ENCODE data around the gene USP48. TPM values are rescaled to one million over a fixed set of nuclear protein-coding genes. Genes with fewer than 3 reads are reported as not detected.

Gene USP48
- total RNA-seq, 2 experiments from 2014 or later = 83.9 to 96.8 TPM

- Mint-ChIP-seq H3K27me3 (peaks cover 26% of the 10 kb centered on the region), H3K9me3 (ENCODE audit: low read depth) (no peaks in the 10 kb centered on the region), H3K4me3 (peak overlapping the region; percentile 44), H3K36me3 (no peaks in the 10 kb centered on the region), H3K4me1 (peaks cover 7% of the 10 kb centered on the region), H3K27ac (no peak overlapping the region)
- peak; percentile 85 for DNase-seq
- ATAC-seq = peak; percentile 97
- CTCF ChIA-PET = interaction anchor here (0.6 to 1.7 kb wide), 9 partner anchors 10 to 365 kb away, joined by 3 to 7 read pairs (median 3); partner anchors contain the start of gene ALPL
These were observed 123.6 kb downstream of the USP48 start for GRCh38 chr1:21659099-21659923.

GRCh38 chr1:21657456-21658190 is 125.3 kb downstream of the USP48 start:
- Mint-ChIP-seq H3K4me3 (no peak overlapping the region), H3K27me3 (peaks cover 29% of the 10 kb centered on the region), H3K9me3 (ENCODE audit: low read depth) (no peaks in the 10 kb centered on the region), H3K4me1 (peaks cover 6% of the 10 kb centered on the region), H3K36me3 (no peaks in the 10 kb centered on the region), H3K27ac (no peak overlapping the region)
- DNase-seq (no peak), ATAC-seq (no peak)
- CTCF ChIA-PET = interaction anchor here (1.7 kb wide), 1 partner anchor 10 kb away, joined by 7 read pairs; no protein-coding TSS in a partner anchor

DNA sequence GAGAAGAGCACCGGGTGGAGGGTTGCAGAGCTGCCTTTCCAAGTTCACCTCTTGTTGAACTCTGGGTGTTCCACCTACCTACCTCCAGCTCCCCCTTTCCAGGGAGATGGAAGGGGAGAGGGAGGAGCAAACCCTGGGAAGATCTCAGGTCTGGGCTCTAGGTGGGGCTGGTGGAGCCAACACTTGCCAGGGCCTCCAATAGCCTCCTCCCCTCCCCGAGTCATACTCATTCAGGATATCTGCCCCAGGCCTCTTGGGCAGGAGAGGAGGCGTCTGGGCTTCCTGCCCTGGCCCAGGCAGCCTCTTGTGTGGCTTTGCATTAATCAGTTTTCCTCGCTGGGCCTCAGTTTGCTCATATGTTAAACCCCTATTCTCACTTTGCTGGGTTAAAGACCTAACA is 127.2 kb downstream of the USP48 start:
- peaks cover 35% of the 10 kb centered on the region for H3K27me3 Mint-ChIP-seq
- no peak for ATAC-seq
- H3K36me3 Mint-ChIP-seq = no peaks in the 10 kb centered on the region
- H3K4me1 Mint-ChIP-seq = peaks cover 15% of the 10 kb centered on the region
- CTCF ChIA-PET = no interaction called here
- no peak overlapping the region for H3K27ac Mint-ChIP-seq
- no peaks in the 10 kb centered on the region for H3K9me3 Mint-ChIP-seq (ENCODE audit: low read depth)
- no peak overlapping the region for H3K4me3 Mint-ChIP-seq
- no peak for DNase-seq

DNA sequence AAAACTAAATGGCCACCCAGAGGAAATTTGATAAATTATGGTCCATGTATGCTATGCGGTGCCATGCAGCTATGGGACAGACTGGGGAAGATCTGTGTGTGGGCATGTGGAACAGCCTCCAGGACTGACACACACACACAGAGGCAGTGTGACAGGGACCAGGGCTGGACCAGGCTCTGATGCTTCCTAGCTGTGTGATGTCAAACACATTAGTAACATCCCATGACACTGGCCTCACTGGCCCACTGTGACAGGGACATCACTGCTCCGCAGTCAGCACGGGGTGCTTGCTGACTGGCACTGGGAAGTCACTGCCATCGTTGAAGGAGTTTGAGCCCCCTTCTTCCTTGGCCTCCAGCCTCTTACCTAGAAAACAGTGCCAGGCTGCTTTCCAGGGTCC is 127.7 kb downstream of the USP48 start:
- Mint-ChIP-seq H3K4me3 (no peak overlapping the region), H3K4me1 (peaks cover 15% of the 10 kb centered on the region), H3K9me3 (ENCODE audit: low read depth) (no peaks in the 10 kb centered on the region), H3K27ac (no peak overlapping the region), H3K36me3 (no peaks in the 10 kb centered on the region), H3K27me3 (peaks cover 32% of the 10 kb centered on the region)
- DNase-seq = no peak
- CTCF ChIA-PET = no interaction called here
- no peak for ATAC-seq

DNA sequence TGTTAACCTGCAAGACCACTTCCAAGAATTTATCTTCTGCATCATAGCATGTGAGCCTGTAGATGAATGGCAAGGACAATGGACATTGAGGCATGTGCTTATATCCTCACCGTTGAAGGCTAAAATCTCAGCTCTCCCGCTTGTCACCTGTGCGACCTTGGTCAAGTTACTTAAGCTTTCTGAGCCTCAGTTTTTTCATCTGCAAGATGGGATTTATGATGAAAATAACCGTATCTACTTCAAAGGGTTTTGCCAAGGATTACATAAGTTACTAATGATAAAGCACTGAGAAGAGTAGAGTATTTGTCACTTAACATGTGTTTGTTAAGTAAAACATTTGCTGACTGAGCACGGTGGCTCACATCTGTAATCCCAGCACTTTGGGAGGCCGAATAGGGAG is 128.7 kb downstream of the USP48 start:
- no peak for DNase-seq
- no peaks in the 10 kb centered on the region for H3K36me3 Mint-ChIP-seq
- H3K9me3 Mint-ChIP-seq (ENCODE audit: low read depth) = no peaks in the 10 kb centered on the region
- no peak overlapping the region for H3K27ac Mint-ChIP-seq
- H3K27me3 Mint-ChIP-seq = peaks cover 27% of the 10 kb centered on the region
- CTCF ChIA-PET = no interaction called here
- no peak overlapping the region for H3K4me3 Mint-ChIP-seq
- ATAC-seq = no peak
- H3K4me1 Mint-ChIP-seq = peaks cover 9% of the 10 kb centered on the region

DNA sequence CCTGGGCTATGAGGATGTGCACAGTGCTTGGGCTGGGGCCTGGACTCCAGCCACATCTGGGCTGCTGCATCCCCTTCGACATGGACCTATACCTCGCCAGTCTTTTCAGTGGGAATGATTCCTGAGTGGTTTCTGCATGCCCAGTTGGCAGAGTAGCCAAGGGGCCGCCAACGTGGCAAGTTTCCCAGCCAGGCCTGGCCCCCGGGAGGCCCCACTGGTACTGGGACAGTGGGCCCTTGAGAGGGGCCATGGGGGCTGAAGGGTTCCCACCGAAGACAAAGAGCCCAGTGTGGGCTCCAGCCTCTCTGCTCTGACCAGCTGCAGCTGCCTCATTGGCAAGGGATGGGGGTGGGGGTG is 129.2 kb downstream of the USP48 start:
- CTCF ChIA-PET = no interaction called here
- Mint-ChIP-seq H3K27me3 (peaks cover 29% of the 10 kb centered on the region), H3K36me3 (no peaks in the 10 kb centered on the region), H3K9me3 (ENCODE audit: low read depth) (no peaks in the 10 kb centered on the region), H3K4me3 (no peak overlapping the region), H3K4me1 (peaks cover 9% of the 10 kb centered on the region), H3K27ac (no peak overlapping the region)
- DNase-seq = no peak
- no peak for ATAC-seq

- no peak overlapping the region for H3K27ac Mint-ChIP-seq
- CTCF ChIA-PET = no interaction called here
These were observed 129.8 kb downstream of the USP48 start for GRCh38 chr1:21652937-21653743.

DNA sequence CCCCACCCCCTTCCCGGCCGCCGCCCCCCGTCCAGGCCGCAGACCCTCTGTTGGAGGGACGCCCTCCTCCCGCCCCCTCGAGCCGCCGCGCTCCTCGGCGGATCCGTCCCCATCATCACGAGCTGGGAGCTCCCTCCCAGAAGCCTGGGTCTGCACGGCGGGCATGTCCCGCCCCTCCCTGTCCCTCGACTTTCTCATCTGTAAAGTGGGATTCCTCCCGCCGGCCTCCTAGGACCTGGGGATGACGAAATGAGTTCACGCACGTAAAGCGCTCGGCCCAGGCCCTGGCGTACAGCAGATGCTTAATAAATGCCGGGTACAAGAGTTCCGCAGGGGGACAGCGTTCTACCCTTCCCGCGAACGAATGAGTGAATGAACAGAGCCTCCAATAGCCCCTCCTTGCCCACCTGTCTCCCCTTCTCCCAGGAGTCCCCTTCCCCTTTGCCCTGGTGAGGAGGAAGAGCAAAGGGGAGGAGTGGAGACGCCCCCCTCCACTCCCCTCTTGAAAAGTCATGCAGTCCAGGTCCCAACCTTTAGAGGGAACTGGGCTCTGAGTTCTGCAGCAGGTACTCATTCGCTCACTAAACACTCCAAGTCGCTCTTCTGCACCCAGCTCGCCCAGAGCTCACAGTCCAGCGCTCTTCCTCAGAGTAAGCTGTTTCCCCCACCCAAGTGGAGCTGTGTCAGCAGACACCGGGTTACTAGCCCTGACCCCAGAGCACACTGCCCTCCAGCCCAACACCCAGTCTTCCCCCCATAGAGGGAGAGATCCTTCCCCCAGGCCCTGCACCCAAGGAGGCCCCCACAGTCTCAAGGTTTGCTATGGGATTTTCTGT is 130.6 kb downstream of the USP48 start:
- H3K4me3 Mint-ChIP-seq = no peak overlapping the region
- H3K27ac Mint-ChIP-seq = no peak overlapping the region
- H3K4me1 Mint-ChIP-seq = peaks cover 9% of the 10 kb centered on the region
- H3K36me3 Mint-ChIP-seq = no peaks in the 10 kb centered on the region
- DNase-seq (no peak), ATAC-seq (peak; percentile 7)
- CTCF ChIA-PET = interaction anchor here (1.0 kb wide), 1 partner anchor 9 kb away, joined by 4 read pairs; no protein-coding TSS in a partner anchor
- H3K9me3 Mint-ChIP-seq (ENCODE audit: low read depth) = no peaks in the 10 kb centered on the region
- H3K27me3 Mint-ChIP-seq = peaks cover 35% of the 10 kb centered on the region

More at GRCh38 chr1:21652937-21653743, 129.8 kb downstream of the USP48 start:
- no peaks in the 10 kb centered on the region for H3K9me3 Mint-ChIP-seq (ENCODE audit: low read depth)
- H3K4me3 Mint-ChIP-seq = no peak overlapping the region
- ATAC-seq (no peak), DNase-seq (no peak)
- H3K4me1 Mint-ChIP-seq = peaks cover 9% of the 10 kb centered on the region
- H3K27me3 Mint-ChIP-seq = peaks cover 32% of the 10 kb centered on the region
- H3K36me3 Mint-ChIP-seq = no peaks in the 10 kb centered on the region

- Mint-ChIP-seq H3K27ac (no peak overlapping the region), H3K36me3 (no peaks in the 10 kb centered on the region), H3K4me1 (peaks cover 9% of the 10 kb centered on the region), H3K9me3 (ENCODE audit: low read depth) (no peaks in the 10 kb centered on the region), H3K27me3 (peaks cover 35% of the 10 kb centered on the region), H3K4me3 (peak overlapping the region; percentile 79)
- CTCF ChIA-PET = interaction anchor here (1.0 kb wide), 1 partner anchor 9 kb away, joined by 4 read pairs; no protein-coding TSS in a partner anchor
- peak; percentile 81 for ATAC-seq
- DNase-seq = no peak
These were observed 131.5 kb downstream of the USP48 start for GRCh38 chr1:21651214-21652042.

DNA sequence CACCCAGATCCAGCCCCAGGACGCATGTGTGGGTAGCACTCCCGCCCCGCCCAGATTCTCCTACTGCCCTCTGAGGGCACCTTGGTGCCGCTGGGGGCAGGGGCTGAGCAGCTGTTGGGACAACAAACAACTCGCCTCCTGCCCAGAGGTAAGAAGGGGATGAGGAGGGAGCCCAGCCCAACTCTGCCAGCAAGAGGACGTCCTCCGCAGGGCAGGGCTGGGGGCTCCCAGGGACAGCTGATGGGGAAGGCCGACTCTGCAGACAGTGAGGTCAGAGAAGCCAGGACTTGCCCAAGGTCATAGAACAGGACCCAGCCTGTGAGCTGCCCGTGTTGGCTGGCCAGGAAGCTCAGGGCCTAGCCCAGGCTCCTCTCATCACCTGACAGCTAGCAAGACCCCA is 132.5 kb downstream of the USP48 start:
- Mint-ChIP-seq H3K27ac (no peak overlapping the region), H3K36me3 (no peaks in the 10 kb centered on the region), H3K9me3 (ENCODE audit: low read depth) (no peaks in the 10 kb centered on the region), H3K4me3 (no peak overlapping the region), H3K4me1 (peaks cover 9% of the 10 kb centered on the region), H3K27me3 (peaks cover 35% of the 10 kb centered on the region)
- DNase-seq (no peak), ATAC-seq (no peak)
- CTCF ChIA-PET = no interaction called here

- H3K27me3 Mint-ChIP-seq = peaks cover 33% of the 10 kb centered on the region
- no peaks in the 10 kb centered on the region for H3K9me3 Mint-ChIP-seq (ENCODE audit: low read depth)
- CTCF ChIA-PET = interaction anchor here (1.2 kb wide), 1 partner anchor 10 kb away, joined by 4 read pairs; no protein-coding TSS in a partner anchor
- DNase-seq (no peak), ATAC-seq (no peak)
- no peak overlapping the region for H3K27ac Mint-ChIP-seq
- no peaks in the 10 kb centered on the region for H3K36me3 Mint-ChIP-seq
- H3K4me3 Mint-ChIP-seq = no peak overlapping the region
- H3K4me1 Mint-ChIP-seq = peaks cover 9% of the 10 kb centered on the region
These were observed 133.6 kb downstream of the USP48 start for GRCh38 chr1:21649315-21649714.

GRCh38 chr1:21648791-21649190 is 134.2 kb downstream of the USP48 start:
- Mint-ChIP-seq H3K9me3 (ENCODE audit: low read depth) (no peaks in the 10 kb centered on the region), H3K36me3 (no peaks in the 10 kb centered on the region), H3K27ac (no peak overlapping the region), H3K4me1 (peaks cover 9% of the 10 kb centered on the region), H3K4me3 (no peak overlapping the region), H3K27me3 (peaks cover 30% of the 10 kb centered on the region)
- ATAC-seq (no peak), DNase-seq (no peak)
- CTCF ChIA-PET = interaction anchor here (1.2 kb wide), 1 partner anchor 10 kb away, joined by 4 read pairs; no protein-coding TSS in a partner anchor
